ENCODE results near the gene SELENOF. TPM values are rescaled to one million over a fixed set of nuclear protein-coding genes. Genes with fewer than 3 reads are reported as not detected.
"Not testable (repeated sequence)": the region's sequence is repeated elsewhere in the genome, so short reads cannot be mapped to it uniquely, and the experiment has no call there.

Gene SELENOF
- total RNA-seq, 2 donors from 2014 or later: 135 to 153 TPM

- H3K9me3 ChIP-seq (ENCODE audit: control insufficient read depth, low read length, poor library complexity, severe bottlenecking): no peaks in the 10 kb centered on the region
- no peak overlapping the region for H3K27ac Mint-ChIP-seq
- peak; percentile 75 for ATAC-seq
- H3K4me1 Mint-ChIP-seq: peaks cover 4% of the 10 kb centered on the region
- no peak overlapping the region for H3K4me3 Mint-ChIP-seq
- no peaks in the 10 kb centered on the region for H3K27me3 Mint-ChIP-seq
- DNase-seq: peak in 2 of 3 donors; percentile 21 to 22
- H3K36me3 Mint-ChIP-seq (ENCODE audit: low read depth): no peaks in the 10 kb centered on the region
Observed at GRCh38 chr1:86833461-86834215, 80.3 kb downstream of the SELENOF start.

GRCh38 chr1:86832433-86832832, 81.5 kb downstream of the SELENOF start:
- no peak for DNase-seq
- Mint-ChIP-seq H3K27me3 (no peaks in the 10 kb centered on the region), H3K27ac (no peak overlapping the region), H3K36me3 (ENCODE audit: low read depth) (no peaks in the 10 kb centered on the region), H3K4me1 (peaks cover 4% of the 10 kb centered on the region), H3K4me3 (no peak overlapping the region)
- ATAC-seq: no peak
- H3K9me3 ChIP-seq (ENCODE audit: control insufficient read depth, low read length, poor library complexity, severe bottlenecking): no peaks in the 10 kb centered on the region

- no peak for DNase-seq
- no peak for ATAC-seq
- Mint-ChIP-seq H3K27me3 (peaks cover 6% of the 10 kb centered on the region), H3K4me1 (peaks cover 6% of the 10 kb centered on the region), H3K36me3 (ENCODE audit: low read depth) (peaks cover 3% of the 10 kb centered on the region), H3K27ac (no peak overlapping the region), H3K4me3 (no peak overlapping the region)
- H3K9me3 ChIP-seq (ENCODE audit: control insufficient read depth, low read length, poor library complexity, severe bottlenecking): no peaks in the 10 kb centered on the region
Observed at GRCh38 chr1:86829321-86829720, 84.6 kb downstream of the SELENOF start.

- no peaks in the 10 kb centered on the region for H3K9me3 ChIP-seq (ENCODE audit: control insufficient read depth, low read length, poor library complexity, severe bottlenecking)
- ATAC-seq (no peak), DNase-seq (no peak)
- Mint-ChIP-seq H3K4me1 (peaks cover 2% of the 10 kb centered on the region), H3K27ac (no peak overlapping the region), H3K4me3 (no peak overlapping the region), H3K36me3 (ENCODE audit: low read depth) (peaks cover 3% of the 10 kb centered on the region), H3K27me3 (peaks cover 11% of the 10 kb centered on the region)
Observed at GRCh38 chr1:86828024-86828423, 85.9 kb downstream of the SELENOF start.

GRCh38 chr1:86826856-86827255, 87.1 kb downstream of the SELENOF start:
- H3K4me3 Mint-ChIP-seq: no peak overlapping the region
- H3K4me1 Mint-ChIP-seq: peaks cover 2% of the 10 kb centered on the region
- no peaks in the 10 kb centered on the region for H3K9me3 ChIP-seq (ENCODE audit: control insufficient read depth, low read length, poor library complexity, severe bottlenecking)
- ATAC-seq (no peak), DNase-seq (no peak)
- peaks cover 21% of the 10 kb centered on the region for H3K27me3 Mint-ChIP-seq
- H3K27ac Mint-ChIP-seq: no peak overlapping the region
- peaks cover 3% of the 10 kb centered on the region for H3K36me3 Mint-ChIP-seq (ENCODE audit: low read depth)

GRCh38 chr1:86825319-86825718, 88.6 kb downstream of the SELENOF start:
- Mint-ChIP-seq H3K4me3 (no peak overlapping the region), H3K36me3 (ENCODE audit: low read depth) (peaks cover 3% of the 10 kb centered on the region), H3K27ac (no peak overlapping the region), H3K27me3 (peaks cover 28% of the 10 kb centered on the region), H3K4me1 (peaks cover 2% of the 10 kb centered on the region)
- DNase-seq (no peak), ATAC-seq (no peak)
- no peaks in the 10 kb centered on the region for H3K9me3 ChIP-seq (ENCODE audit: control insufficient read depth, low read length, poor library complexity, severe bottlenecking)

GRCh38 chr1:86823821-86824500, 90.0 kb downstream of the SELENOF start:
- Mint-ChIP-seq H3K27ac (no peak overlapping the region), H3K4me1 (peaks cover 2% of the 10 kb centered on the region), H3K36me3 (ENCODE audit: low read depth) (peaks cover 3% of the 10 kb centered on the region), H3K4me3 (no peak overlapping the region), H3K27me3 (peaks cover 28% of the 10 kb centered on the region)
- no peak for ATAC-seq
- no peaks in the 10 kb centered on the region for H3K9me3 ChIP-seq (ENCODE audit: control insufficient read depth, low read length, poor library complexity, severe bottlenecking)
- no peak for DNase-seq

- Mint-ChIP-seq H3K36me3 (ENCODE audit: low read depth) (peaks cover 3% of the 10 kb centered on the region), H3K4me1 (peaks cover 2% of the 10 kb centered on the region), H3K27ac (no peak overlapping the region), H3K4me3 (no peak overlapping the region), H3K27me3 (peaks cover 28% of the 10 kb centered on the region)
- H3K9me3 ChIP-seq (ENCODE audit: control insufficient read depth, low read length, poor library complexity, severe bottlenecking): no peaks in the 10 kb centered on the region
- ATAC-seq: no peak
- no peak for DNase-seq
Observed at GRCh38 chr1:86823386-86823785, 90.5 kb downstream of the SELENOF start.

- peaks cover 3% of the 10 kb centered on the region for H3K36me3 Mint-ChIP-seq (ENCODE audit: low read depth)
- H3K27me3 Mint-ChIP-seq: peaks cover 28% of the 10 kb centered on the region
- DNase-seq (no peak), ATAC-seq (no peak)
- H3K27ac Mint-ChIP-seq: no peak overlapping the region
- no peaks in the 10 kb centered on the region for H3K9me3 ChIP-seq (ENCODE audit: control insufficient read depth, low read length, poor library complexity, severe bottlenecking)
- peaks cover 2% of the 10 kb centered on the region for H3K4me1 Mint-ChIP-seq
- no peak overlapping the region for H3K4me3 Mint-ChIP-seq
Observed at GRCh38 chr1:86822459-86822858, 91.5 kb downstream of the SELENOF start.

- H3K27ac Mint-ChIP-seq: no peak overlapping the region
- peaks cover 4% of the 10 kb centered on the region for H3K36me3 Mint-ChIP-seq (ENCODE audit: low read depth)
- H3K9me3 ChIP-seq (ENCODE audit: control insufficient read depth, low read length, poor library complexity, severe bottlenecking): no peaks in the 10 kb centered on the region
- peaks cover 31% of the 10 kb centered on the region for H3K27me3 Mint-ChIP-seq
- peaks cover 2% of the 10 kb centered on the region for H3K4me1 Mint-ChIP-seq
- ATAC-seq (no peak), DNase-seq (no peak)
- H3K4me3 Mint-ChIP-seq: no peak overlapping the region
Observed at GRCh38 chr1:86821956-86822355, 92.0 kb downstream of the SELENOF start.

- not testable (repeated sequence) for H3K4me1 Mint-ChIP-seq; H3K9me3 ChIP-seq (ENCODE audit: control insufficient read depth, low read length, poor library complexity, severe bottlenecking); H3K36me3 Mint-ChIP-seq (ENCODE audit: low read depth); H3K4me3 Mint-ChIP-seq; ATAC-seq; DNase-seq; H3K27ac Mint-ChIP-seq
- peaks cover 31% of the 10 kb centered on the region for H3K27me3 Mint-ChIP-seq
Observed at GRCh38 chr1:86819970-86820369, 94.0 kb downstream of the SELENOF start.

- not testable (repeated sequence) for H3K27ac Mint-ChIP-seq; H3K36me3 Mint-ChIP-seq (ENCODE audit: low read depth); H3K4me3 Mint-ChIP-seq; H3K9me3 ChIP-seq (ENCODE audit: control insufficient read depth, low read length, poor library complexity, severe bottlenecking); ATAC-seq; H3K4me1 Mint-ChIP-seq; DNase-seq
- H3K27me3 Mint-ChIP-seq: peaks cover 27% of the 10 kb centered on the region
Observed at GRCh38 chr1:86817246-86817826, 96.6 kb downstream of the SELENOF start.

- not testable (repeated sequence) for DNase-seq; H3K9me3 ChIP-seq (ENCODE audit: control insufficient read depth, low read length, poor library complexity, severe bottlenecking); H3K4me1 Mint-ChIP-seq; H3K36me3 Mint-ChIP-seq (ENCODE audit: low read depth); H3K27ac Mint-ChIP-seq; H3K4me3 Mint-ChIP-seq; ATAC-seq
- peaks cover 26% of the 10 kb centered on the region for H3K27me3 Mint-ChIP-seq
Observed at GRCh38 chr1:86814118-86814517, 99.8 kb downstream of the SELENOF start.

Data from T-helper 17 cell (primary cell).